ENCODE results near the gene GCNT2. TPM values are rescaled to one million over a fixed set of nuclear protein-coding genes. Genes with fewer than 3 reads are reported as not detected.

Gene GCNT2
- 10 to 100 TPM; 12.4 to 92.5 (median 77.0) TPM for total RNA-seq

DNA sequence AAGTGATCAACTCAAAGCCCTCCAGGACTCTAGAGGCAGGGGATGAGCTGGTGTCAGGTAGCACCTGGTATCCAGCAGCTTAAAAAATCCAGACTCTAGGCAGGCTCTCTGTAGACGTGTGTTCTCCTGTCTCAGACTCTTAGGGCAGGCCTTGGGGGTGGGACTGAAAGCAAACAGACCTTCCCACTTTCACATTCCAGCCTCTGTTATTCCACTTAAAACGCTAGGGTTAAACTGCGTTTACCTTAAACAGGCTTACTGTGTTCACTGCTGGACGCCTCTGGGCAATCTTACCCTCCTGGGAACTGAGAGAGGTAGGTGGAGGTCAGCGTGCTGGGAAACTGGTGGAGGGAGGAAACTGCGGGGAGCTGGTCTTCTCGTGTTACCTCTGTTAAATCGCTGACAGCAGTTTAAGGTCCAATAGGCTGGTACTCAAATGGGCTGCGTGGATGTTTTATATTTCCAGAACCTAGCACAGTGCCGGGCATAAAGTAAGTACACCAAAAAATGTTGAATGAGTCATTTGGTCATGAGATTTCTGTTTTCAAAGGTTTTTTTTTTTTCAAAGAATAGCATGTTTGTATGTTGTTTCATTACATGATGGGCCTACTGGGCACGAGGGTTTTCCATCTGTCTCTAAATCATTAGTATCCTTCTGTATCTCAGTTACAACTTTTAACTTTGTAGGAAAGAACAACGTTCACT lies at the start of gene GCNT2:
Gene GCNT2, plus strand, starts transcription at position 248 of the 705 bp plus-strand sequence. CDS start 7,561 bp downstream, outside the sequence.
- no peaks in the 10 kb centered on the region for H3K27me3 ChIP-seq
- TF ChIP-seq POLR2A (IDR thresholded peaks at IDR 0.05) (no peak), CTCF (IDR thresholded peaks at IDR 0.05) (no peak)
- H3K4me3 ChIP-seq = peak within 1 kb of the TSS in 1 of 4 donors; percentile 24
- H3K9me3 ChIP-seq = no peaks in the 10 kb centered on the region
- H3K4me1 ChIP-seq = no peaks in the 10 kb centered on the region
- DNase-seq = no peak
- peak within 1 kb of the TSS in 2 of 4 donors; percentile 25 to 52 for H3K27ac ChIP-seq
- H3K36me3 ChIP-seq = no peaks in the 10 kb centered on the region

DNA sequence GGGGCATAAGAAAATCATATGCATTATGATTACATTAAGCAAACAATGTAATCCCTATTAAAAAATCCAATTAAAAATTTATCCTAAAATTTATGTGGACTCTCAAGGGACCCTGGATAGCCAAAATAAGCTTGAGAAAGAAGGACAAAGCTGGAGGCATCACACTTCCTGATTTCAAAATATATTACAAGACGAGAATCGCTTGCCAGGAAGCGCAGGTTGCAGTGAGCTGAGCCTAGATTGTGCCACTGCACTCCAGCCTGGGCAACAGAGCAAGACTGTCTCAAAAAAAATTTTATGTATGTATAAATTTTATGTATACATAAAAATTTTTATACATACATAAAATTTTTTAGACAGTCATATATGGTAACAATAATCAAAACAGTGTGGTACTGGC lies 48.5 kb upstream of the GCNT2 start:
- H3K4me3 ChIP-seq = no peak overlapping the region
- H3K27ac ChIP-seq = no peak overlapping the region
- TF ChIP-seq CTCF (IDR thresholded peaks at IDR 0.05) = no peak
- TF ChIP-seq POLR2A (IDR thresholded peaks at IDR 0.05) = no peak
- no peaks in the 10 kb centered on the region for H3K36me3 ChIP-seq
- H3K27me3 ChIP-seq = no peaks in the 10 kb centered on the region
- H3K9me3 ChIP-seq = no peaks in the 10 kb centered on the region
- H3K4me1 ChIP-seq = no peaks in the 10 kb centered on the region
- DNase-seq = no peak

- Histone ChIP-seq H3K27ac (no peak overlapping the region), H3K9me3 (no peaks in the 10 kb centered on the region), H3K27me3 (no peaks in the 10 kb centered on the region), H3K4me3 (no peak overlapping the region), H3K4me1 (no peaks in the 10 kb centered on the region), H3K36me3 (no peaks in the 10 kb centered on the region)
- no peak for DNase-seq
- peak; percentile 23 to 73 (median 63) for TF ChIP-seq CTCF (IDR thresholded peaks at IDR 0.05)
- TF ChIP-seq POLR2A (IDR thresholded peaks at IDR 0.05) = no peak
Observed at GRCh38 chr6:10478187-10479040, 42.7 kb upstream of the GCNT2 start.

DNA sequence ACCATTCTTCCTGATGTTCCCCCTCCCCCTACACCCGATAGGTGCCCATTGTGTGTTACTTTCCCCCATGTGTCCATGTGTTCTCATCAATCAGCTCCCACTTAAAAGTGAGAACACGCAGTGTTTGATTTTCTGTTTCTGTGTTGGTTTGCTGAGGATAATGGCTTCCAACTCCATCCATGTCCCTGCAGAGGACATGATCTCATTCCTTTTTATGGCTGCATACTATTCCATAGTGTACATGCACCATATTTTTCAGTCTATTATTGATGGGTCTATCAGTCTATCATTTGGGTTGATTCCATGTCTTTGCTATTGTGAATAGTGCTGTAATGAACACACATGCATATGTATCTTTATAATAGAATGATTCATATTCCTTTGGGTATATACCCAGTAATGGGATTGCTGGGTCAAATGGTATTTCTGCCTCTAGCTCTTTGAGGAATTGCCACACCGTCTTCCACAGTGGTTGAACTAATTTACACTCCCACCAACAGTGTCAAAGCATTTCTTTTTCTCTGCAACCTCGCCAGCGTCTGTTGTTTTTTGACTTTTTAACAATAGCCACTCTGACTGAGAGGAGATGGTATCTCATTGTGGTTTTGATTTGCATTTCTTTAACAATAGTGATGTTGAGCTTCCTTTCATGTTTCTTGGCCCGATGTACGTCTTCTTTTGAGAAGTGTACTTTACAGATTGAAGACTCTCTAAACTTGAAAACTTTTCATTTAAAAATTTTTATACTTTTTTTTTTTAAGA lies 41.0 kb upstream of the GCNT2 start:
- Histone ChIP-seq H3K27me3 (no peaks in the 10 kb centered on the region), H3K27ac (no peak overlapping the region), H3K9me3 (no peaks in the 10 kb centered on the region), H3K4me3 (no peak overlapping the region), H3K36me3 (no peaks in the 10 kb centered on the region), H3K4me1 (no peaks in the 10 kb centered on the region)
- TF ChIP-seq CTCF (IDR thresholded peaks at IDR 0.05) (no peak), POLR2A (IDR thresholded peaks at IDR 0.05) (no peak)
- DNase-seq = no peak

DNA sequence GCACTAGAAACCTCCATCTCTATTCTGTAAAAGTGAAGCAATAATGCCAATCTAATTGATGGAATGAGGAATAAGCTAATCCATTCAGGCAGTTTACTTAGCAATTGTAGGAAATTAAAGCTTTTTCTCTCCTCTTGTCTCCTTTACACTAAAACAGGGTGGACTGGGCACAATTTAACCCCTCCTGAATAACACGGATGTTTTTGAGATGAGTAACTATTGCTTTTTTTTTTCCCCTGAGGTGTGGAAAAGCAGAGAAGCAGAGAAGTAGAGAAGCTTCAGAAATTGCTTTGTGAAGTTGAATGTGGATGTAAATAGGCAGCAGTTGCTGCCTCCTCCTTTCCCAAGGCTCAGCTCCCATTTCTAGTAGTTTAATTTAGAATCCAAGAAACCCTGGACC lies 40.0 kb upstream of the GCNT2 start:
- Histone ChIP-seq H3K4me1 (no peaks in the 10 kb centered on the region), H3K36me3 (no peaks in the 10 kb centered on the region), H3K27me3 (no peaks in the 10 kb centered on the region), H3K9me3 (no peaks in the 10 kb centered on the region), H3K4me3 (no peak overlapping the region), H3K27ac (no peak overlapping the region)
- DNase-seq = no peak
- TF ChIP-seq POLR2A (IDR thresholded peaks at IDR 0.05) = no peak
- TF ChIP-seq CTCF (IDR thresholded peaks at IDR 0.05) = no peak

Data from Peyer's patch (tissue), 4 donors.